Cortex of kidney (tissue), 1 donor: ENCODE measurements around the gene NPHP1.
"Not testable (repeated sequence)": the region's sequence is repeated elsewhere in the genome, so short reads cannot be mapped to it uniquely, and the experiment has no call there.

ENCODE experiments used
- DNase-seq: peaks from one replicate; lab custom pipeline; 2025; lab: John Stamatoyannopoulos, UW

The NPHP1 gene

GRCh38 chr2:110126906-110127305 is 77.9 kb downstream of the NPHP1 start:
- no peak for DNase-seq

GRCh38 chr2:110126086-110126773 is 78.6 kb downstream of the NPHP1 start:
- no peak for DNase-seq

- no peak for DNase-seq
Observed at GRCh38 chr2:110124939-110125691, 79.7 kb downstream of the NPHP1 start.

GRCh38 chr2:110124038-110124825 is 80.6 kb downstream of the NPHP1 start:
- no peak for DNase-seq

- no peak for DNase-seq
Observed at GRCh38 chr2:110121592-110121991, 83.2 kb downstream of the NPHP1 start.

GRCh38 chr2:110121052-110121334 is 83.8 kb downstream of the NPHP1 start:
- no peak for DNase-seq

- no peak for DNase-seq
Observed at GRCh38 chr2:110120171-110121051, 84.4 kb downstream of the NPHP1 start.

- DNase-seq = no peak
Observed at GRCh38 chr2:110116033-110116710, 88.6 kb downstream of the NPHP1 start.

- DNase-seq = no peak
Observed at GRCh38 chr2:110115291-110116032, 89.4 kb downstream of the NPHP1 start, which contains the start of gene MALL. TSS of gene MALL (minus strand) at chr2:110115822. CDS start at chr2:110115792, 30 bp downstream.

- DNase-seq = no peak
Observed at GRCh38 chr2:110114831-110115255, 90.0 kb downstream of the NPHP1 start.

GRCh38 chr2:110113961-110114591 is 90.7 kb downstream of the NPHP1 start:
- no peak for DNase-seq

- DNase-seq = not testable (repeated sequence)
Observed at GRCh38 chr2:110108291-110108690, 96.5 kb downstream of the NPHP1 start.

- DNase-seq = no peak
Observed at GRCh38 chr2:110107092-110108079, 97.4 kb downstream of the NPHP1 start.

- no peak for DNase-seq
Observed at GRCh38 chr2:110106642-110107041, 98.2 kb downstream of the NPHP1 start.

GRCh38 chr2:110105608-110106467 is 99.0 kb downstream of the NPHP1 start:
- no peak for DNase-seq

- no peak for DNase-seq
Observed at GRCh38 chr2:110105183-110105582, 99.6 kb downstream of the NPHP1 start.

GRCh38 chr2:110104025-110104771 is 100.6 kb downstream of the NPHP1 start:
- DNase-seq = no peak
